ENCODE data around the gene OGT.
"Not testable (repeated sequence)": the region's sequence is repeated elsewhere in the genome, so short reads cannot be mapped to it uniquely, and the experiment has no call there.

Gene OGT

DNA sequence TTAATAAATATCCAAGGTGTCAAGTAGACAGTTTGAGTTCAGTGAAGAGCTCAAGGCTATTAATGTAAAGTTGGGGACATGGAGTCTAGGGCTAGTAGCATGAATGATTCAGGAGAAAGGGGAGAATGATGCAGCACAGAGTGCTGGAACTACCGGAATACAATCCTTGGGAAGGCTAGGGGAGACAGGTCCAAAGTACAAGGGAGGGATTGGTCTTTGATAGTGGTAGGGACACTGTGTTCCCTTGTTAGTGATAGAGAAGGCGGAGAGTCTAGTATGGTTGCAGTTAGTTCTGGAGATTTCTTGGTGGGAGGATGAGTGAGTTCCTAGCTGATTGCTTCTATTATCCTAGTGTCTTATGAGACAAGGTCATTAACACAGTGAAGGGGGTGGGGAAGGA, 54.0 kb downstream of the OGT start:
- DNase-seq (ENCODE audit: low spot score): no peak

DNA sequence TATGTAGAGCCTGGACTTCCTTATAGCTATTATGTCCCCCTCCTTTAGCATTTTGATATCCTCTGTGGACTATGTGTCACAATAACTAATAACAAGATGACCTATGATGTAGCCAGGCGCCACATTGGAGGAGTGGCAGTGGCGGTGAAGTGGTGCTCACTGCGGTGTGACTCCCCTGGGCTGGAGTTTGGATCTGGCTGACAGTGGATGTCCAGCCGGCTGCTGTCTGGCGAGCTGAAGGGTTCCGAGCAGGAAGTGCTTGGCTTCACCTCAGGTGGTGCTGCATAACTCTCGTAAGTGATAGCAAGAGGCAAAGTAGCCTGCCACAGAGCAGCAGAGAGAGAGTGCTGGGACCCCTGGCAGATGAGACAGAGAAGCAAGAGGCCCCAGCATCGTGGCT, 60.3 kb downstream of the OGT start:
- DNase-seq (ENCODE audit: low spot score): not testable (repeated sequence)

DNA sequence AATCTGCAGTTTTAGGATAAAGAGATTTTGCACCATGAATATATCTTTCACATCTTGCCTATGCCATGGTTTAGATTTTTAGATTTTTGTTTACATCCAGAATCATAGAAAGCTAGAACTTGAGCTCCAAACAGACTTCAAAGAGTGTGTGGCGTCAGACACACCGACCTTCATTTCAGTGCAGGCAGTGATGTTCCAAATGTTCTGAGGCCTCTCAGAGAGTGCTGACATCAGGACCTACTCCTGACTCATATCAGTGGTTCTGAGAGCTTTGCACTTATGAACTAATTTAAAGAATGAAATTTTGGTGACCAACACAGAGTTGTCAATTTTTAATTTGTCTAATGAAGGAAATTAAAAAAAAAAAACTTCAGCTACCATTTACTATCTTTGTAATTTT, 67.1 kb downstream of the OGT start:
- no peak for DNase-seq (ENCODE audit: low spot score)

DNA sequence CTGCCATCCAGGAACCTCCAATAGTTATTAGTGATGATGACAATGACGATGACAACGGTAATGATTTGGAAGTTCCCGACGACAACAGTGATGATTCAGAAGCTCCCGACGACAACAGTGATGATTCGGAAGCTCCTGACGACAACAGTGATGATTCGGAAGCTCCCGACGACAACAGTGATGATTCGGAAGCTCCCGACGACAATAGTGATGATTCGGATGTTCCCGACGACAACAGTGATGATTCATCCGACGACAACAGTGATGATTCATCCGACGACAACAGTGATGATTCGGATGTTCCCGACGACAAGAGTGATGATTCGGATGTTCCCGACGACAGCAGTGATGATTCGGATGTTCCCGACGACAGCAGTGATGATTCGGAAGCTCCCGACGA, 70.7 kb downstream of the OGT start:
- DNase-seq (ENCODE audit: low spot score): no peak

DNA sequence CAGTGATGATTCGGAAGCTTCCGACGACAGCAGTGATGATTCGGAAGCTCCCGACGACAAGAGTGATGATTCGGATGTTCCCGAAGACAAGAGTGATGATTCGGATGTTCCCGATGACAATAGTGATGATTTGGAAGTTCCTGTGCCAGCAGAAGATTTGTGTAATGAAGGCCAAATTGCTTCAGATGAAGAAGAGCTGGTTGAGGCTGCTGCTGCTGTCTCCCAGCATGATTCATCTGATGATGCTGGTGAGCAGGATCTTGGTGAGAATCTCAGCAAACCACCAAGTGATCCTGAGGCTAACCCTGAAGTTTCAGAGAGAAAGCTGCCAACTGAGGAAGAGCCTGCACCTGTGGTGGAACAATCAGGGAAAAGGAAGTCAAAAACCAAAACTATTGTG, 71.2 kb downstream of the OGT start:
- no peak for DNase-seq (ENCODE audit: low spot score)

DNA sequence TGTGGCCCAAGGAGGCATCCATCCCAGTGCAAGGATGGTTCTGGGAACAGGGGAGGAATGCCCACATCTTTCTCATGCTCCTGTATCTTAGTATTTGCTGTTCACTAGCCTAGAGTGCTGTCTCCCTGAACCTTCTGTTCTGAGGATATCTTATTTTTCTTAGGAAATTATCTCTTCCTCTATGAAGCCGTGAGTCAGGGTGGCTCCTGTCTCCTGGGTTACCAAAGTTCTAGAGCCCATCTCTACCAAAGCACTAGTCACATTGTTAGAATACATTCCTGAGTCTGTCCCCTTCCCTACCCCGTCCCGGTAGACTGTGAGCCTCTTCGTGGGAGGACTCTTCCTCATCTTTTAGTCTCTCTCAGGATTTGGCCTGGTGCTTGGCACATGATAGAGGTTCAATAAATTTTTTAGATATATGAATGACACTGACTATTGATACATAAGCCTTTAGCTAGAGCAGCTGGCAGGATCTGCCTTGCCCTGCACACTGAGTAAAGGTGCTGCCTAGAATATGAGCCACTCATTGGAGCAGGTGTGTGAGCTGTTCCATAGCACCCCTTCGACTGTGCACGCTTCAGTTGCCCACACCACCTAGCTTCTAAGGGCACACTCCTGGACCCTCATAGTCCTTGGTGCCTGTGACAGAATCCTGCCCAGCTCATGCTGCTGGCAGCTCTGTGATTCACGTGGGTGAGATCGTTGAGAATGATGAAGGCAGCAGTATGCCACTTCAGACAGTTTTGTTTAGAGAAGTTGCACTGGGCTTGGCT, 72.1 kb downstream of the OGT start:
- DNase-seq (ENCODE audit: low spot score): no peak

DNA sequence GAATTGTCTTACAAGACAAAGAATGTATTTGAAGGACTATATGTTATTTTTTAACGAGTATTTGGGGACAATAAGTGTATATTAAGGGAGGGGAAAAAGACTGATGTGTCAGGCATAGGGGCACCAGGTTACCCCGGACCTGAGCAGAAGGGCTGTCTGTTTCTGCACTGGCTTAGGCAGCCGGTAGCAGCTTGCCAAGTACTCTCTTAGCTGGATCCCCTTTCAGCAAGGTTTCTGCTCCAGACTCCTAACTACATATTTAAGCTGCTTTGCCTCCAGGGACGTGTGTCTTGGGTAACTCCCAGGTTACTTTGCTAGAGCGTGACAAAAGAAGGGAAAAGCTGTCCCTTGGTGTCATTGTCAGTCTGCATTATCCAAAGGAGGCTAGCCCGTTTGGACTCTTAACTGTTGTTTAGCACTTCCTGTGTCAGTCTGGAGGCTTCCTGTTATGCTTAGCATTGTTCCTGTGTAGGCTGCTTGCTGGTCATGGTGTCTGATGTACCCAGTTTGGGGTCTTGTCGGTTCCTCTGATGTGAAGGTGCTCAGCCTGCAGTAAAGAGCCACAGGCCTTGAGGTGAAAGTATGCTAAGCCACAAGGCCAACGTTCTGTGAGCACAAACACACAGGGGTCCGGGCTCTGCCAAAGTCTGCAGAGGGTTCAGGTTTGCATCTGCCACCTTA, 73.8 kb downstream of the OGT start:
- no peak for DNase-seq (ENCODE audit: low spot score)

DNA sequence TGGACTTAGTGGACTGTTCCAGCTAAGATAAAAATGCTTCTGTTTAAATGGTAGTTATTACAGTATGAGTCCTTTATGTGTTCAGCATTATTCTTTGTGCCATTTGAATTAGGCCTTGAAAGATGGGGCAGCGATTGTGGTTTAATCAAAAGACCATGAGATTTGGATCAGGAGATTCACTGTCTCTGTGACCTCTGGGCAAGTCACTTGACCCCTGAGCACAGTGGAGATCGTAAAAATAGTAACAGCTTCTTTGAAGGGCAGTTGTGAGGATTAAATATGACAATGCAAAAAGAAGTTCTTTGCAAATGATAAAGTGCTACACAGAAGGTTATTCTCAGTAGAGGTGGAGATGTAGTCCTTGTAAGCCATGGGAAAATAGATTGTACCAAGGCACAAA, 74.6 kb downstream of the OGT start:
- peak; percentile 6 for DNase-seq (ENCODE audit: low spot score)

DNA sequence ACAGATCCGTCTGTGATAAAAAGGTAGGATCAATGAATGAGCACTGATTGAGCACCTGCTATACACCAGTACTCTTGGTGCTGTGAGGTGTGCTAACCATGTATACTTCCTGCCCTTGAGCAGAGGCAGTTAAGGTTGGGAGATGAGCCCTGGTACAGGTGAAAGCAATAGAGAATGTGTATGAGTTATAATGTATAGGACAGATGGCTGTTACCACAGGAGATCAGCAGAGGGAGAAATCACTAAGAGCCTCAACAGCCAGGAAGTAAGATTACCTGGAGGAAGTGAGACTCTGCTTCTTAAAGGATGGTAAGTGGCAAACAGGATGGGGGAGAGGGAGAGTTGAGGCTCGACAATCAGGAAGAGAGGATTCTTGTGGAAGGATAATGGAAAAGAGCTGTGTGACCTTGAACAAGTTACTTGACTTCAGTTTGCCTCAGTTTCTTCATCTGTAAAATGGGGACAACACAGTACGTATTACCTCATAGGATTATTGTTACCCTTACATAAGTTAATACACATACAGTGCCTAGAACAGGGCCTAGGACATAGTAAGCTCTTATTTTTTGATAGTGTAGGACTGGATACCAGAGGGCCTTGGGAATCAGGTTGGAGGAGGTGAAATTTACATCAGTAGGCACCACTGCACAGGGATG, 76.3 kb downstream of the OGT start:
- DNase-seq (ENCODE audit: low spot score): no peak

DNA sequence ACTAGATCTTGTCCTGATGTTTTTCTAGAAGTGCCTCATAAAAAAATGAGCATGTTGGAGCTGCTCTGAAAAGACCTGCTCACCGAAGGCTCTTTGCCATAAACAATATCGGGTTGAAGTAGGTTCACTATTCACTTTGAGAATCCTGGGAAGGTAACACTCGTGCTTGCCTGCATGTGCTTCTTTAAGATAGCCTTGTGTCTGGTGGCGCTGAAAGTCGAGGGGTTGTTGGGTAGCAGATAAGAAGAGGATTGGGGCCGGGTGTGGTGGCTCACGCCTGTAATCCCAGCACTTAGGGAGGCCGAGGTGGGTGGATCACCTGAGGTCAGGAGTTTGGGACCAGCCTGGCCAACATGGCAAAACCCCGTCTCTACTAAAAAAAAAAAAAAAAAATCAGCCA, 78.8 kb downstream of the OGT start:
- not testable (repeated sequence) for DNase-seq (ENCODE audit: low spot score)

DNA sequence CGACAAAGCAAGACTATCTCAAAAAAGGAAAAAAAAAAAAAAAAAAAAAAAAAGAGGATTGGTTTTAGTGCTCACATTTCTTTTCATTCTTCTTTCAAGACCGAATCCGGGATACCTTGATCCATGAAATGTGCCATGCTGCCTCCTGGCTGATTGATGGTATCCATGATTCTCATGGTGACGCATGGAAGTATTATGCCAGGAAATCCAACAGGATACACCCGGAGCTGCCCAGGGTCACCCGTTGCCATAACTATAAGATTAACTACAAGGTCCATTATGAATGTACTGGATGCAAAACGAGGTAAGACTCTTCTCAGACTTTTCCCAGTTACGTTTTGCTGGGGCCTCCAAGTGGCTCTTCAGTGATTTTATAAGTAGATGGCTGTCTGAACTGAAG, 79.4 kb downstream of the OGT start:
- no peak for DNase-seq (ENCODE audit: low spot score)

DNA sequence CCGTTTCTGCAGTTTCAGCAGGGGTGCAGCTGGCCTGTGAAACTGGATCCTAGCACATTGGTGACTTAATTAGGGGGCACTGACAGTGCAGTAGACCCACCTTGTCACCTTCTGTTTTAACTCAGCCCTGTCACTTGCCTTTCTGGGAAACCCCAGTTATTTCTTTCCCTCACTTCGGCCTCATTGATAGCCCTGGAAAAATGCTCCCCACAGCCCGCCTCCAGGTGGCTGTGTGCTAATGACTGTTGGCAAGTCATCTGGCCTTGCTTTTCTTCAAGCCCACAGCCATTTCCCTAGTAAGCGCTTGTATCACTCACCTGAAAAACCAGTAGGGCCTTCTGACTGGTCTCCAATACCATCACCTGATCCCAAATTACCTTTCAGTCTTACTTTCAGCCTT, 82.2 kb downstream of the OGT start:
- no peak for DNase-seq (ENCODE audit: low spot score)

DNA sequence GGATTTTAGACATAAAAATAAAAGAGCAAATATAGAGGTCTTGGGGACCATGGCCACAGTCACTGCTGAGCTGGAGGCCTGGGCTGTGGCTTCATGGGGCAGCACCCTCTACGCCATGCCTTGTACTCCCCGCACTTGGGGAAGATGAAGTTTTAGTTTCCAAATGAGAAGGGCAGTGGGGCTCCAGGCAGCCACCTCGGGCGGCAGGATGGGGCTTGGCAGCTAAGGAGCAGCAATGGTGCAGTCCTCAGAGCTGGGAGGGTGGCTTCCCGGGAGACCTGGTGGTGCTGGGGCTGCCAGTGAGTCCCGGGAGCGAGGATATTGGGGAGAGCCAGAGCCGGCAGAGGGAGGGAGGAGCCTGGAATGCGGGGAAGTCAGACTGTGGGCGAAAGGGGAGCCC, 83.0 kb downstream of the OGT start:
- DNase-seq (ENCODE audit: low spot score): no peak

DNA sequence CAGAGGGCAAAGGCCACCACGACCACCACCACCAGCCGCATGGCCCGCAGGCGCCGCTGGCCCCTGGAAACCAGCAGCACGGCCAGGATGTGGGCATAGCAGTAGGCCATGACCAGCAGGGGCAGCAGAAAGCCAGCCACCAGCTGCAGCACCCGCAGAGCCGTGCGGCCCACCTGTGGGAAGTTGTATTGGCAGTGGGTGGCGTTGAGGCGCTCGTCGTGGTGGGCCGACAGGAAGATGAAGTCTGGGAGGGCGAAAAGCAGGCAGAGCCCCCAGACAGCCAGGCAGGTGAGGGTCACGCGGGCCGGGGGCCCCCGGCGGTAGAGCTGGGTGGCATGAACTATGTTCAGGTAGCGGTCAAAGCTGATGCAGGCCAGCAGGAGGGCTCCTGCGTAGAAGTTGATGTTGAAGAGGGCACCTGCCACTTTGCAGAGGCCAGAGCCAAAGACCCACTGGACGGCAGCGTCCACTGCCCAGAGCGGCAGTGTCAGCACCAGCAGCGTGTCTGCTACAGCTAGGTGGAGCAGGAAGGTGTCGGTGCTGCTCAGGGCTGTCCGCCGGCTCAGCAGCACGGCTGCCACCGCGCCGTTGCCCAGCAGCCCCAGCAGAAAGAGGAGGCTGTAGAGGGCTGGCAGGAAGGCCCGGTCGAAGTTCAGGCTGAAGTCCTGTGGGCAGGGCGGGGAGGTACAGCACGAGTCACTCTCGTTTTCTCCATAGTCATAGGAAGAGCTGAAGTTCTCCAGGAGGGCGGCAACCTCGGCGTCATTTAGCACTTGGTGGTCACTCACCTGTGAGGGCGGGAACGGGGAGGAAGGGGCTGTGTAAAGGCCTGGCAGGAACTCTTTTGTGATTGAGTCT, 84.0 kb downstream of the OGT start:
- no peak for DNase-seq (ENCODE audit: low spot score)

DNA sequence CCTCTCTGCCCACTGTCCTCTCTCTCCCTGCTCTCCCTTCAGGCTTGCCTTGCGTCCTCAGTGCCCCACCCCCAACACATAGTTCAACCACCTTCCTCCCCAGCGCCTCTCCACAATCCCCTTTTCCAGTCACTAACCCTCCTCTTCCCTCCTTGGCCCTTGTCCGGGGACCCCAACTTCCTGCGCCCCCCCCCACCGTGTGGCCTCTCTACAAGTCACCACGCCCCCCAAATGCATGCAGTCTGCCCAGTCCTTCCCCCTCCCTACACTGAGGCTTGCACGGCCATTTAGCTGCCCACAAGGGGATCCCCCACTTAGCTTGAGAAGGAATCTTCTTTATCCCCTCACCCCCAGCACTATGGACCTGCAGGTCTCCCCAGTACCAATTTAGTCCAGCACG, 84.8 kb downstream of the OGT start:
- no peak for DNase-seq (ENCODE audit: low spot score)

DNA sequence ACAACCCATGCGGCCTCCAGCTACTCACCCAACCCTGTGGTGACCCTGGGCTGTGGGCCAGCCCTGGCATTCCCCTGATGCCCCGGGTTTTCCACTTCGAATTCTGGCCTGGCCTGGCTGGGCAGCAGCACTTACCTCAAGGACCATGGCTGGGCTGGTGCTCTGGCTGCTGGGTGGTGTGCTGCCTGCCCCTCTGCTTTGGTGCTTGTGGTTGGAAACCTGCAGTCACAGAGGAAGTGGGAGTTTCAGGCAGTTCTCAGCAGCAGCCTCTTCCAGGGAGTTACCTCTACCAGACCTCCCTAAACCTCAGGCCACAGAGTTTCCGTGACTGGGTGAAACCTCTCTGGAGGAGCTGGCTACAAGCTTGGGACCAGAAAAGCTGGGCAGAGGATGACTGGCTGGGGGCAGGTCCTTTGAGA, 85.4 kb downstream of the OGT start, which contains the start of gene CXCR3:
Gene CXCR3, minus strand, starts transcription at position 209 of the 419 bp plus-strand sequence. Its CDS starts 62 bp downstream, at position 147.
- no peak for DNase-seq (ENCODE audit: low spot score)

DNA sequence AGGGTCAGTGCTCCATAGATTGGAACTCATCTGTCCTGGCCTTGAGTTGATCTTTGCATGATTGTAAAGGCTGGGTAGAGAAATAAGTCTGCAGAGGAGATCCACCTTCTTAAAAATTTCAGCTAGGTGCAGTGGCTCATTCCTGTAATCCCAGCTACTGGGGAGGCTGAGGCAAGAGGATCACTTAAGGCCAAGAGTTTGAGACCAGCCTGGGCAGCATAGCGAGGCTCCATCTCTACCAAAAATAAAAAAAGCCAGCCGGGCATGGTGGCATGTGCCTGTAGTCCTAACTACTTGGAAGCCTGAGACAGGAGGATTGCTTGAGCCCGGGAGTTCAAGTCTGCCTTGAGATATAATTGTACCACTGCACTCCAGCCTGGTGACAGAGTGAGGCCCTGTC, 85.9 kb downstream of the OGT start:
- DNase-seq (ENCODE audit: low spot score): no peak

DNA sequence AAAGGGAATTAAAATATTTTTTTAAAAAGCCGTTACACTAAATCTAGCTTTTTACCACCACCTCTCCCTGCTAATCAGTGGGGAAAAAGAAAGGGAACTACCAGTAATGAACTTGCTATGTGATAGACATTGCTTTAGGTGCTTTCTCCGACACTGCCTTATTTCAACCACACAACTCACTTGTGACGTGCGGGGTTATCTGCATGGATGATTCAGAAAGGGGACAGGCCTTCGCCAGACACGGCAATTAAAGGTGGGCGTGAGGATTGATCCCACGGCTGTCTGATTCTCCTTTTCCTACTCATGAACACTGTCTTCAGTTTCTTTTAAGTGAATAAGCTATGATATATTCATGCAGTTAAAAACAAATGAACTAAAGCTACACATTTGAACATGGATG, 86.3 kb downstream of the OGT start:
- no peak for DNase-seq (ENCODE audit: low spot score)

DNA sequence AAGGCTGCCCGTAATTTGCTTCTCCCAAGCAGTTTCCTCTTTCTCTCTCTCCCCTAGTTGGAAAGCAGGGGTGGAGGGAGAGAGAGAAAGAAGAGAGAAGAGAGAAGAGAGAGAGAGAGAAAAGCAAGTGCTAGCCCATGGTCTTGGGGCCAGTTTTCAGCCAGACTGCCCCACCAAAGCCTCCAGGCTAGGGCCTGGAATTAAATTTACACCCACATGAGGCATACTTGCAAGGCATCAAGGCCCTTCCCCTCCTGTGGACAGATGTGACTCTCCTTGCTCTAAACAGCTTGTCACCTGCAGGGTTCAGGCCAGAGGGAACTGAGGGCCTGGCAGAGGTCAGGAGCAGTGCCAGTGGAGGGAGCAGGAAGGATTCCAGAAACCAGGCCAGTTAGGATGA, 87.1 kb downstream of the OGT start:
- DNase-seq (ENCODE audit: low spot score): no peak

DNA sequence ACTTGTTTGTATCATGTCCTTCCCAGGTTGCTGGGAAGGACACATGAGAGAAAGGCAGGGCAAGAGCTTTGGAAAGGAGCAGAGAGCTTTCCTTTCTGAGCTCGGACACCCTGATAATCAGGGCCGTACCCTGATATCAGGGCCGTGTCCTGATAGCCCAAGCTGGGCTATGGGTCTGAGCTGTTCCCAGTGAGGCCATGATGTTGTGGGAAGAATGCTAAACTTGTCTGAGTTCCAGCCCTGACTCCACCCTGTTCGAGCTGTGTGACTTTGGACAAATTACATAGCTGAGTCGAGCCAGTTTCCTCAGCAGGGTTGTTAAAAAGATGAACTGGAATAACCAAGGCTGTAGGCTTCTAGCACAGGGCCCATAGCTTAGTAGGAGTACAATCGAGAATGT, 88.7 kb downstream of the OGT start:
- DNase-seq (ENCODE audit: low spot score): no peak

DNA sequence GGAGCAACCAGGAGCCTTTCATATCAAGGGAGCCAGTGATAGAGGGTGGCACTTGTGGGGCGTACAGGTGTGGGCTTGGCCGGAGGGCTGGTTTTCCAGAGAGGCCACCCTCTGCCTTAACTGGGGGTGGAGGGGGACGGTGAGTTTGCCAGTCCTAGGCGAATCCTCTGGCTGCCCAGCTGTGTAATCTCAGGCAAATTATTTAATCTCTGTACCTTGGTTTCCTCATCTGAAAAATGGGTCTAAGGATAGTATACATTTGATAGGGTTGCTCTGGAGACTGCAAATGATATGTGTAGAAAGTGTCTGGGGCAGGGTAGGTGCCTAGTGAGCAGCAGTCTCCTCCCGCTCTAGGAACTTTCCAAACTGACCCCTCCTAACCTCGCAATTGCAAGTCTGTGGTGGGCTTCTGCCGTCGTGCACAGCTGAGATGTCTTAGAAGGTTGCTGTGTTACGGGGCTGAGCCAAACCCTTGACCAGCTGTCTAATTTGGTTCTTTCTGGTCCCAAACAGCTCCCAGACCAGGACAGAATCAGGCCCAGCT, 89.2 kb downstream of the OGT start:
- DNase-seq (ENCODE audit: low spot score): no peak
